ENCODE results near the gene RPTOR.

RPTOR gene

DNA sequence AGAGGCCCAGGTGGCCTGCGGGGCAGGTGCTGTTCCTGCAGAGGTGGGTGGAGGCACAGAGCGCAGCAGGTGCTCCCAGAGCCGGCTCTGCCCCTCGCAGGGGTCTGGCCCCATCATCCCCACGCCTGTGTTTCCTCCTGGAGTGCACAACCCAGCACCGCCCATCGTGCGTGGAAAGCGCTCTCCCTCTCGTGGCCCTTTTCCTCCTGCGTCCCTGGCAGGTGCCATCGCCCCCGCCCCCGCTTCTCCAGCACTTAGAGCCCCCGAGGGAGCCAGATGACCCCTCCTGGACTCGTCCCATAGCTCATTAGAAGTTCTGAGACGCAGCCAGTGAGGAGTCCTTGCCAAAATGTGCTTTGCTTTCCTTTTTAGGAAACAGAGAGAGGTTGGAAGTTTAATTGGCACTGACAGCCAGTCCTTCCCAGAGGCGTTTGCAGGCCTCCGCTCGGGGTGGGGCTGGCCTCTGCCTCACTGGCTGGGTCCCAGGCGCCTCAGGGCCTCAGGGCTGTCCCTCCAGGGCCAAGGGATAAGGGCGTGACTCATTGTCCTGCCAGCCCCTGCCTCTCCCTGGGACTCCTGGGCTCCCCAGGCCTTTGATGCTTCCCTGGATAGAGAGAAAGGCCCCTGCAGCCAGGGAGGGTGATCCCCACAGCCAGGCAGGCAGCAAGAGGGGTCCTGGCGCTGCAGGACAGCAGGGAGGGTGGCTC is 414.8 kb downstream of the RPTOR start:
- DNase-seq (ENCODE audit: insufficient read length, low spot score), result no peak
- no peak for FAIRE-seq

GRCh38 chr17:80960037-80960796 is 415.6 kb downstream of the RPTOR start:
- FAIRE-seq (no peak), DNase-seq (ENCODE audit: insufficient read length, low spot score) (no peak)

DNA sequence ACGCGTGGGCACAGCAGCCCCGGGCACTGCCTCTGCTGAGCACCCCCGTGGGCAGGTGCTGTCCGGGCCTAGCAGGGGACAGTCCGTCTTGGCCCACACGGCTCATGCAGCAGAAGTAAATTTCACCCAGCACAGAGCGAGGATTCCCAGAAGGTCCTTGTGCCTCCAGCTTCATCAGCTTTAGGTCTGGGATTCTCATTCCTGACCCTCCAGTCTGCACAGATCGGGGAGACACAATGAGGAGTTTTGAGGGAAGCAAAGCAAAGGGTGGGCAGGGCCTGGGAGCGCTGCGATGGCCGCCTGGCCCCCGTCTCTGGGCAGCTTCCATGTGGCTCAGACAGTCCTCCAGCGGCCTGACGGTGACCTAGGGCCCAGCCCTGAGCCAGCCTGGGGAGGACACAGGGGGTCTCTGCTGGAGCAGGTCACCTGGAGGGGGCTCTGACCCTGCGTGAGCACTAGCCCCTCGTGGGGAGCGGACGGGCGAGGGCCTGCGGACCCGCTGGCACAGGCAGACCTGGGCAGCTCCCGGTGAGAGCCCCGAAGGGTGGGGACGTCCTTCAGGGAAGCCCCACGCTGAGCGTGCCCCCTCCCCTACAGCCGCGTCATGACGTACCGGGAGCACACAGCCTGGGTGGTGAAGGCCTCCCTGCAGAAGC is 416.3 kb downstream of the RPTOR start:
- DNase-seq (ENCODE audit: insufficient read length, low spot score) (no peak), FAIRE-seq (no peak)

DNA sequence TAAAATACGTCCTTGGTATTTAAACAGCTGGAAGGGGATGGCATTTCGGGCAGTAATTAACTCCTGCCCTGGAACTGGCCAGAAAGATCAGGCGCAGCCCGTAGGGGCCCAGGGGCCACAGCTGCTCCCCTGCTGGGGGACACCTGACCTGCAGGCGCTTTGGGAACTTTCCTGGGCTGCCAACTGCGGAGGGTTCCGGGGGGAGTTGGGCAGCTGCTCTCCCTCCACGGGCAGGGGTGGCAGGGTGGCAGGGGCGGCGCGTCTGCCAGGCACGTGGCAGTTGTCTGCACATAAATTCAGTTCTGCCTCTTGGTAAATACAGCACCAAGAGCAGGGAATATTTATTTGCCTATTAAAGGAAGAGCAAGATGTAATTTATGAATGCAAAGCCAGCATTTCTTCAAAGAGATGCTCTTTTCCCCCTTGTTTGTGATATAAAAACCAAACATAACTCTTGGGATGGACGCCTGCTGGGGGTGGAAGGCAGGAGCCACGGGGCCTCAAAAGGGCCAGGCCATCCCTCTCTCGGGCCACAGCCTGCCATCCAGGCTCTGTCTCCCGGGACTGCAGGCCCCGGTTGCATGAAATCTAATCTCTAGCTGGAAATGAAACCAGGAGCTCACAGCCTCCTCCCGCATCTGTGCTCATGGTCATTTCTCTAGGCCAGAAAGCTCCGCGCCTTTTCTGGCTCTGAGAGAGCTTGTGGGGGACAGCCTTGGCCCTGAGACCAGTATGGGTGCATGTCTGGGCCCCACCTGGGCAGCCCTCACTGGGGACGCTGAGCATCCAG is 417.1 kb downstream of the RPTOR start:
- DNase-seq (ENCODE audit: insufficient read length, low spot score) (no peak), FAIRE-seq (no peak)

DNA sequence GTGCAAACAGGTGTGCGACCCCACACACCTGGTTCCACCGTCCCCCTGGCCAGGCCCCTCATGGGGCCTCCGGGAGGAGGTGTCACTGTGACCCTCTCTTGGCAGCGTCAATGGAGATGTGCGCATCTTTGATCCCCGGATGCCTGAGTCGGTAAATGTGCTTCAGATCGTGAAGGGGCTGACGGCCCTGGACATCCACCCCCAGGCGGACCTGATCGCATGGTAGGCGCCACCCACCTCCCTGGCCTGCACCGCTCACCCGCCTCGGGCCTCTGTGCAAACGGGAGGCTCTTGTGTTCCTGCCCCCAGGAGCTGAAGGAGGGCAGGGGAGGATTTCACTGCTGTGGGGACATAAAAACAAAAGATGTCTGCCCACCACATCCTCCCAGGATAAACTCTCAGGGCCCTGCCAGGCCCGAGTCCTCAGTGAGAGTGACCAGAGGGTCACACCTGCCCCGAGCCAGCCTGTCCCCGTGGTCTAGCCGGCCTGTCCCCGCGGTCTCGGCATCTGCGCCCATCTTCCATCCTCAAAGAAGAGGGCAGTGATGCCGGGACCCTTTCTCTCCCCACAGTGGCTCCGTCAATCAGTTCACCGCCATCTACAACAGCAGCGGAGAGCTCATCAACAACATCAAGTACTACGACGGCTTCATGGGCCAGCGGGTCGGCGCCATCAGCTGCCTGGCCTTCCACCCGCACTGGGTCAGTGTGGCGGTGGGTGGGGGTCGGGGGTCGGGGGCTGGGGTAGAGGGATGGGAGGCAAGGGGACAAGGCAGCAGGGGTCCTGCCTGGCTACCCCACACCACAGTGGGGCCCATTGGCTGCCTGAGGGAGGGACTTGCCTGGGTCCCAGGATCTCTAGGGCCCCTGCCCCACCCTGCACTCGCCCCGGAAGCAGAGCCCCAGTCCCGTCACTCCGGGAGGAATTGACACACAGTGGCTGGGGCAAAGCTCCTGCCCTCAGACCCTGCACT is 418.0 kb downstream of the RPTOR start:
- FAIRE-seq, result no peak
- DNase-seq (ENCODE audit: insufficient read length, low spot score), result no peak

DNA sequence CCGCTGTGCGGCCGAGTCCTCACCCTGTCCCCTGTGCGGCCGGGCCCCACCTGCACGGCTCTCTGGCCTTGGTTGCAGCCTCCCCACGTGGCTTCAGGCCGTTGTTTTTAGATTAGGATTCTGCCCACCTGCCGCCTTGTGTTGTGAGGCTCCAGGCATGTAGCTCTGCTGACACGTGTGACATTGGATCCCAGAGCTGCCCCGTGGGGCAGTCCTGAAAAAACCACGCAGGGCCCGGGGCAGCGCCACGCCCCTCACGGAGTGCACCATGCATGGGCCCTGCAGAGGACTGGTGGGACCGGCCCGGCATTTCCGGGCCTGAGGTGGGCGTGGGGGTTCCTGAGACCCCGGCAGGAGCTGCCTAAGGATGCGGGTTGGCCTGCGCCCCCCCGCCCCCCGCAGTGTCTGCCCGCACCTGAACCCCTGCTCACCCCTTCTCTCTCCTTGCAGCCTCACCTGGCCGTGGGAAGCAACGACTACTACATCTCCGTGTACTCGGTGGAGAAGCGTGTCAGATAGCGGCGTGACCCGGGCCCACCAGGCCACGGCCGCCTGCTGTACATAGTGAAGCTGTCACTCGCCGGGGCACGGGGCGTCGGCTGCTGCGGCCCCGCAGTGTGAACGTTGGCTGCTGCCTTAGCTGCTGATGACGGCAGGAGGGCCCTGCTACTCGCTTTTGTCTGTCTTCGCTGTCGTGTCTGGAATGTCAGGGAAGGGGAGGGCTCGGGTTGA is 419.3 kb downstream of the RPTOR start:
- no peak for DNase-seq (ENCODE audit: insufficient read length, low spot score)
- FAIRE-seq, result no peak

GRCh38 chr17:80964544-80964856 is 419.9 kb downstream of the RPTOR start:
- DNase-seq (ENCODE audit: insufficient read length, low spot score), result no peak
- no peak for FAIRE-seq

GRCh38 chr17:80964859-80965580 is 420.4 kb downstream of the RPTOR start:
- DNase-seq (ENCODE audit: insufficient read length, low spot score) (no peak), FAIRE-seq (no peak)

DNA sequence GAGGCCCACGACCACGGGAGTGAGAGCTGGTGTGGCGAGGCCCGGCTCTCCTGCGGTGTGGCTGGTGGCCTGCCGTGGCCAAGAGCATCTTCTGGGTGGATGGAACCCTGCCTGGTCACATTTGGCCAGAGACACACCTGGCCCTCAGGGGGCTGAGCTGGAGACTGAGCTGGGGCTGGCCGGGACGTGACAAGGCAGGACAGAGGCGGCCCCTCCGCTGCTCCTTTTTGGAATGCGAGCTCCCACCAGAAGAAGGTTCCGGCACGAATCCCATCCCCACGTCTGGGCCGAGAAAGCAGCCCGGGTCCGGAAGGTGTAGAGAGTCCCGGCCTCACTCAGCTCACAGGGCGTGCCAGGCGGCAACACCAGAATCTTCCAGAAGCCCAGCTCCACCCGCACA is 421.0 kb downstream of the RPTOR start:
- FAIRE-seq (no peak), DNase-seq (ENCODE audit: insufficient read length, low spot score) (no peak)

GRCh38 chr17:80967404-80967872 is 422.8 kb downstream of the RPTOR start:
- no peak for FAIRE-seq
- no peak for DNase-seq (ENCODE audit: insufficient read length, low spot score)

GRCh38 chr17:80968602-80969029 is 424.0 kb downstream of the RPTOR start:
- DNase-seq (ENCODE audit: insufficient read length, low spot score) (no peak), FAIRE-seq (no peak)

GRCh38 chr17:80969030-80969673 is 424.5 kb downstream of the RPTOR start:
- DNase-seq (ENCODE audit: insufficient read length, low spot score) (no peak), FAIRE-seq (no peak)

- FAIRE-seq (no peak), DNase-seq (ENCODE audit: insufficient read length, low spot score) (no peak)
These were observed 425.0 kb downstream of the RPTOR start for GRCh38 chr17:80969674-80970043.

GRCh38 chr17:80970044-80970761 is 425.6 kb downstream of the RPTOR start:
- FAIRE-seq (no peak), DNase-seq (ENCODE audit: insufficient read length, low spot score) (peak; percentile 81)

GRCh38 chr17:80970762-80971703 is 426.4 kb downstream of the RPTOR start:
- FAIRE-seq, result no peak
- DNase-seq (ENCODE audit: insufficient read length, low spot score), result no peak

GRCh38 chr17:80971704-80972304 is 427.2 kb downstream of the RPTOR start:
- no peak for DNase-seq (ENCODE audit: insufficient read length, low spot score)
- FAIRE-seq, result no peak
